HG03066 (cell line): Measurements from ENCODE around the gene ING2.
"Not testable (repeated sequence)": the region's sequence is repeated elsewhere in the genome, so short reads cannot be mapped to it uniquely, and the experiment has no call there.

Experiments
- ATAC-seq: cut with Tn5 transposase; IDR thresholded peaks from one replicate; pipeline ENCODE4 v1.9.1; 2021; ENCODE audit warnings: low read depth; ENCODE audit not compliant: unreplicated experiment

ING2 gene, protein sequence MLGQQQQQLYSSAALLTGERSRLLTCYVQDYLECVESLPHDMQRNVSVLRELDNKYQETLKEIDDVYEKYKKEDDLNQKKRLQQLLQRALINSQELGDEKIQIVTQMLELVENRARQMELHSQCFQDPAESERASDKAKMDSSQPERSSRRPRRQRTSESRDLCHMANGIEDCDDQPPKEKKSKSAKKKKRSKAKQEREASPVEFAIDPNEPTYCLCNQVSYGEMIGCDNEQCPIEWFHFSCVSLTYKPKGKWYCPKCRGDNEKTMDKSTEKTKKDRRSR

DNA sequence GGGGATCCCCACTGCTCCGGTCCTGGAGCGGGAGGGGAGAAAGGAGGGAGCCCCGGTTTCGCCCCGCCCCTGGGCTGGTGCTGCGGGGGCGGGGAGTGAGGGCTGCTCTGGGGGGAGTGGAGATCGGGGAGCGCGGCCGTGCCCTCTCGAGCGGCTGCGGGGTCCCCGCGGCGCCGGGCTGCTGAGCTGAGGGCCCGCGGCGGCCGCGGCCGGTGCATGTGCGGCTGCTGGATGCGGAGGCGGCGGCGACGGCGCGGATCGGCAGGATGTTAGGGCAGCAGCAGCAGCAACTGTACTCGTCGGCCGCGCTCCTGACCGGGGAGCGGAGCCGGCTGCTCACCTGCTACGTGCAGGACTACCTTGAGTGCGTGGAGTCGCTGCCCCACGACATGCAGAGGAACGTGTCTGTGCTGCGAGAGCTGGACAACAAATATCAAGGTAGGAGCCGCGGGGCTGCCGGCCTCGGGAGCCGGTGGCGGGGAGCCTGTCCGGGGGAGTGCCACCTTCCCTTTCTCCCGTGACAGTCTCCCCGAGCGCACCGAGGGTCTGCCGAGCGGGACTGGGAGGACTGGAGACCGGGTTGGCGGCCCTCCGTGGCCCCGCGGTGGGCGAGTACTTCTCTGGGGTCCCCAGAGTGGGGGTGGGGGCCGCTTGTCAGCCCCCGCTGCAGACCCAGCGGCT, at the start of gene ING2:
ING2 (plus strand) TSS at position 129 of the 681 bp plus-strand sequence; CDS start at position 267, 138 bp downstream.
- peak; percentile 49 for ATAC-seq

DNA sequence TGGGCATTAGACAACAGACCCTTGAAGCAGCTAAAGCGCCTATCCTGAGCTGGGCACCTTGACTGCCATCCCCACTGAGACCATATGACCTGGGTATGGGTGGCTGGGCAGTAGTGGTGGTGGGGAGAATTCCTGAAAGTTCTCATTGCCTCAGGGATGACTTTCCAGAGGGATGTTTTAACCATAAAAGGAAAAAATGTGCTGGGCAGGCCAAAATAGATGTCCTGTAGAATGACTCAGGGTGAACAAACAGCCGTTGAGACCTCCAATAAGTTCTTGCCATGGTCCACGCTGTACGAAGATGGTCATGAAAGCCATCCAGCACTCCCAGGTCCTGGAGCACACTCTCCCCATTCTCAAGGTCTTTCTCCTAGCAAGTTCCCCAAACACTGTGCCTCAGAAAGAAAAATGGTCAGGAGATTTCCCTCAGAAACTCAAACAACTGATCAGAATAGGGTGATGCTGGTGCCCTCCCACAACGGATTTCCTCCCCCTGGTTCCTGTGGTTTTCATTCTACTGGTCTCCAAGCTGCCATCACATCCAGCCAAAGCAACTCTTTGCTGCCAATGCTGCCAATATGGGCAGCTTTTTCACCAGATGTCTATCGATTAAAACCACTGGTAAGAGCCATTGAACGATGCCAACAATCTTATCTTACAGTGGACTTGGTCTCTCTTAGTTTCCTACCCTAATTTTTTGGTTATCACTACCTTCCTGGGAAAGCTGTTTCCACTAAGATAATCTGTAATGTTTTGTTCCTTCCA, 49.2 kb upstream of the ING2 start:
- ATAC-seq = no peak

DNA sequence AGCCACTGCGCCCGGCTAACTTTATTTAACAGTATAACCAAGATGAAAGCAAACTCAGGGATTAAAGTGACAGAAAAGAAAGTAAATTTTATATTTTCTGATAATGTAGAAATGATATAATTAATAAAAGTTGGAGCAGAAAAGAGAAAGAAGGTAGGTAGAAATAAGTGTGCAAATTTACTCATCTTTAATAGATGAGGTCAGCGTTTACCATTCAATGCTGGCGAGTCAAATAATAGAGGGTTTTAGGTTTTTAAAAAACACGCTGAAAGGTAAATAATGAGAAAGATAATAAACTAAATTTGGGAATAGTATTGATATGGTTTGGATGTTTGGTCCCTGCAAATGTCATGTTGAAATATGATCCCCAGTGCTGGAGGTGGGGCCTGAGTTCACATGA, 46.9 kb upstream of the ING2 start:
- ATAC-seq = no peak

DNA sequence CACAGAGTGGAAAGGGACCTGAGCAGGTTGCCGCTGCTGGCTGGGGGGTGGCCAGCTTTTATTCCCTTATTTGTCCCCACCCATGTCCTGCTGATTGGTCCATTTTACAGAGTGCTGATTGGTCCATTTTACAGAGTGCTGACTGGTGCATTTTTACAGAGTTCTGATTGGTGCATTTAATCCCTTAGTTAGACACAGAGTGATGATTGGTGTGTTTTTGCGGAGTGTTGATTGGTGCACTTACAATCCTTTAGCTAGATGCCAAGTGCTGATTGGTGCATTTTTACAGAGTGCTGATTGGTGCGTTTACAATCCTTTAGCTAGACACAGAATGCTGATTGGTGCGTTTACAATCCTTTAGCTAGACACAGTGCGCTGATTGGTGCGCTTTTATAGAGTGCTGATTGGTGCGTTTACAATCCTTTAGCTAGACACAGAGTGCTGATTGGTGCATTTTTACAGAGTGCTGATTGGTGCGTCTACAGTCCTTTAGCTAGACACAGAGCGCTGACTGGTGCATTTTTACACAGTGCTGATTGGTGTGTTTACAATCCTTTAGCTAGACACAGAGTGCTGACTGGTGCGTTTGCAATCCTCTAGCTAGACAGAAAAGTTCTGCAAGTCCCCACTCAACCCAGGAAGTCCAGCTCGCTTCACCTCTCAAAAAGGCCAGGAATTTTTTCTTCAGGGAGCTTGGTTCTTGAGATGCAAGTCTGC, 40.8 kb upstream of the ING2 start:
- not testable (repeated sequence) for ATAC-seq

DNA sequence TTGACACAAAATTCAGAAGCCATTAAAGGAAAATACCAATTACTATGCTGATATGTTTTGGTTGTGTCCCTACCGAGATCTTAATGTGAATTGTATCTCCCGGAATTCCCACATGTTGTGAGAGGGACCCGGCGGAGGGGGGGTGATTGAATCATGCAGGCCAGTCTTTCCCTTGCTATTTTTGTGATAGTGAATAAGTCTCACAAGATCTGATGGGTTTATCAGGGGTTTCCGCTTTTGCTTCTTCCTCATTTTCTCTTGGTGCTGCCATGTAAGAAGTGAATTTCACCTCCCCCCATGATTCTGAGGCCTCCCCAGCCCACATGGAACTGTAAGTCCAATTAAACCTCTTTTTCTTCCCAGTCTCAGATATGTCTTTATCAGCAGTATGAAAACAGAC, 39.0 kb upstream of the ING2 start:
- ATAC-seq = not testable (repeated sequence)

DNA sequence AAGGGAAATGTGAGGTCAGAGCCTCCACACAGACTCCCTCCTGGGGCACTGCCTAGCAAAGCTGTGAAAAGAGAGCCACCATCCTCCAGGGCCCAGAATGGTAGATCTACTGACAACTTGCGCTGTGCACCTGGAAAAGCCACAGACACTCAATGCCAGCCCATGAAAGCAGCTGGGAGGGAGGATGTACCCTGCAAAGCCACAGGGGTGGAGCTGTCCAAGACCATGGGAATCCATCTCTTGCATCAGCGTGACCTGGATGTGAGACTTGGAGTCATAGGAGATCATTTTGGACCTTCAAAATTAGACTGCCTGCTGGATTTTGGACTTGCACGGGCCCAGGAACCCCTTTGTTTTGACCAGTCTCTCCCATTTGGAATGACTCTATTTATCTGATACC, 37.6 kb upstream of the ING2 start:
- no peak for ATAC-seq

DNA sequence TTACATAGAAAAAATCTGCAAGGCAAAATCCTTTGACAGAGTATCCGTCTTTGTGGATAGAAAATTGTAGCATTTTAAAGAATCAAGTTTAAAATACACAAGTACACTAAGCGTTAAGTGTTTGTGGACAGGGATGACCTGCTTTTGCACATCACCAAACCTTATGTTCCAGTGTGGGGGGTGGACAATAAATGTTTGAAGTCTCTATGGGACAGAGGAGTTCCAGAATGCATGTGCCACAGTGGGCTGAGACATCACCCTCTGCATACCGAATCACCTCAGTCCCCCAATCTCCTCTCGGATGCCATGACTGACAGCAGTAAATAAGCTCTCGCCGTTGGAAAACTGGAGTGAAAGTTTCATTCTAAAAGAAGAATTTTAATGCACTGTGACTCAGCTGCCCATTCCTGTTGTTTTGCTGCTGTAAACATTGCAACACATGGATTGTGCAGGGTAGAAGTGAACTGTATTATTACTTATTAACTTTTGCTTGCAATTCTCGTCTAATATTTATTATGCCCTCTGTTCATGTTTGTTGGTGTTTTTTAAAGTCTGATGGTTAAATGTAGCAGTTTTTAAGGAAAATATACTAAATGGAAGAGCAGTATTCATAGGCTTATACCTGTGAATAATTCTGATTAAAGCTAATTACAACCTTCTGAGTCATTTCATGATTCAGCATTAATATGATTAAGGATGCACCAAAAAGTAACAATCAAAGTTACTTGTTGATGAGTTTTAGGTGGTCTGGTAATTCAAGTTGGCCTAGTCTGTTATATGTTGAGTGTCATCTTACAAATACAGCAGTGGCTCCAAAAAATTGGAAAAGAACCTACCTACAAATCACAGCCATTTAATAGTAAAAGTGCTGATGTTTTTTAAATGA, 36.4 kb upstream of the ING2 start:
- ATAC-seq = no peak

DNA sequence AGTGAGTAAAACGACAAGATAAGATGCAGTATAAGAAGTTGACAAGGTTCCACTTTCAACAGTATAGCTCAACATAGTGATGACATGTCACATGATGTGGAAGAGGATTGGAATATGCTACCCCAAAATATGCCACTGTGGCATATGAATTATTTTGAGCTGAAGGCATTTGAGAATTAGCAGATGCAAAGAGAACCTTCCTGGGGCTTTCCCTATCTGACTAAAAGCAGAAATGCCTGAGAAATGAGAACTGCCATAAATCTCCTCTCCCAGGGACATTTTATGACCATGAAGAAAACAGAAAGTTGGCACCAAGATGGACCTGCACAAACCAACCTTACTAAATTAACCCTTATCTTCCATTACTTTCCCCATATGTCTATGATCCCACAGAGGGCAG, 35.6 kb upstream of the ING2 start:
- ATAC-seq = no peak

DNA sequence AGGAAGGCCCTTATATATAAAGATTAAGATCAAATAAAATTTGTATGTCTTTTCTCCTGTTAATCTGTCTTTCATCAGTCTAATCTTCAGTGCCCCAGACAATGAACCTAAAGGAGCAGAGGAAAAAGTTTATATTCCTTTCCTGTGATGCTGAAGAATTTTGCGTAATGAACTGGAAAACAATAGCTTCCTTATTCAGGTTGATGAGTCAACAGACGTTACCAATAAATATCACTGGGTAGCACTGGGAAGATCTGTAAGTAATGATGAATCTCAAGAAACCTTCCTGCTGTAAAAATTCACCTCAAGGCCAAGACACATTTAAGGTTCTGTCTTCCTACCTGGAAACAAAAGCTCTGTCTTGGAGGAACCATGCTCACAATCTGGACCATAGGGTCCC, 34.9 kb upstream of the ING2 start:
- ATAC-seq = no peak

DNA sequence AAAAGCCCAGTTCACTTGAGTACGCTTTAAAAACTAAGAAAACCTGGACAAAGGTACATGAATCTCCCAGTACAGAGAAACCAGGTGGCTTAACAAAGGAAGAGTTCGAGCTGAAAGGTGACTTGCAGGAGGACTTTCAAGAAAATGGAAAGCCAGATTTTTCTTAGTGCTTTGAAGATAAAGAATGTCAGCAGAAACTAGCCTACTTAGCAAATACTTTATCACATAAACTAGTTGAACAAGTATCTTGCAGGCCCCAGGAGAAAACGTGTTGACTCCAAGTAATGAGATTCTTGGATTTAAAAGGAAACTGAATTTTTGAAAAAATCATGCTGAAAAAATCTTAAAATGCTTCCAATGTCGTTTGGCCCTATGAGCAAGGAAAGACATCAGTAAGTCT, 34.0 kb upstream of the ING2 start:
- no peak for ATAC-seq

DNA sequence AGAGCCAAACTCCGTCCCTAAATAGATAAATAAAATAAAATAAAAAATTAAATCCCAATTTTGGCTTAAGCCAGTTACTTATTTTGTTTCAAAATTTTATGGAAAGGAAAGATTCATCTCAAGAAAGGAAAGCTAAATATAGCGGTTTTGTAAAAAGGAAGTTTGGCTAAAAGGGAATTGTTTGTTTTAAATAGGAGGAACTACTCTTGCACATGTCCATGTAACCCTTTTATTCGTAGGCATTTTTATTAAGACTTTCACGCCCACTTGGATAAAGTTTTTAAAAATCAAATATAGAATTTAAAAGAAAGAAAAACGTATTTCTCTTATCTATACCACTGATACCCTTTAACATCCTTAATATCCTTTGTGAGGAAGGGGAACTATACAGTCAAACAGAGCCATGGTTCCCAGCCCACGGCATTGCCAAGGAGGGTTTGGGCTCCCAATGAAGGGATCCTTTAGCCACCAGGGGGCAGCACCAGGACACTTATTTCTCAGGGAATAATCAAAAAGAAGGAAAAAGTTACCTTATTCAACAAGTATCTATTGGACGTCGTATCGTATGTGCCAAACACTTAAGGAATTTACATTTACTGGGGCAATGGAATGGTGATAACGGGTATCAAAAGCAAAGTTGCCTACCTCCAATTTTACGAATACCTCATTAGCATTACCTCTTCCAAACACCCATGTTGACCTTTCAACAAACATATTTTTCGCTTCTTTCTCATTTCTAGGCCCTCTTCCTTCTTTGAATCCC, 32.7 kb upstream of the ING2 start:
- ATAC-seq = peak; percentile 84

DNA sequence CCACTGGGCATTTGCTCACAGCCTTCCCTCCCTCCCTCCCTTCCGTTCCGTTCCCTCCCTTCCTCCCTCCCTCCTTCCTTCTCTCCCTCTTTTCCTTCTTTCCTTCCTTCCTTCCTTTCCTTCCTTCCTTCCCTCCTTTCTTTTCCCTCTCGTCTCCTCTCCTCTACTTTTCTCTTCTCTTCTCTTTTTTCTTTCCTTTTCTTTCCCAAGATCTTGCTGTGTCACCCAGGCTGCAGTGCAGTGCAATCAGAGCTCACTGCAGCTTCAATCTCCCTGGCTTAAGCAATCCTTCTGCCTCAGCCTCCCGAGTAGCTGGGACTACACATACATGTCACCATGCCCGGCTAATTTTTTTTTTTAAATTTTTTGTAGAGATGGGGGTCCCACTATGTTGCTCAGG, 26.7 kb upstream of the ING2 start:
- no peak for ATAC-seq

DNA sequence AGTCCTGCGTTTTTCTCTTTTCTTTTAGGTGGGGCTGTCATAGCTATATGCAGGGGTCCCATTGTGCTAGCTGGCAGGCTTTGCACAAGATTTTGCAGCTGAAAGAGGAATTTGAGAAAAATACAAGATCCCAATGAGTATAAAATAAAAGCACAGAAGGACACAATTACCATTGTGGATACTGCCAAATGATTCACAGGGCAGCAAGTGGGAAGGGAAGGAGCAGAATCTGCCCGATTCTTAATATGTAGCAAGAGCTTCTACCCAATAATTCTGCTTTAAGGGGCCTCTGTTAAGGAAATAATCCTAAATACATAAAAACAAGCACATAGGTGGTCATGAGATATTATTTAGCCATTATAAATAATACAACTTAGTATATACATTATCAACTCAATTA, 25.9 kb upstream of the ING2 start:
- no peak for ATAC-seq

DNA sequence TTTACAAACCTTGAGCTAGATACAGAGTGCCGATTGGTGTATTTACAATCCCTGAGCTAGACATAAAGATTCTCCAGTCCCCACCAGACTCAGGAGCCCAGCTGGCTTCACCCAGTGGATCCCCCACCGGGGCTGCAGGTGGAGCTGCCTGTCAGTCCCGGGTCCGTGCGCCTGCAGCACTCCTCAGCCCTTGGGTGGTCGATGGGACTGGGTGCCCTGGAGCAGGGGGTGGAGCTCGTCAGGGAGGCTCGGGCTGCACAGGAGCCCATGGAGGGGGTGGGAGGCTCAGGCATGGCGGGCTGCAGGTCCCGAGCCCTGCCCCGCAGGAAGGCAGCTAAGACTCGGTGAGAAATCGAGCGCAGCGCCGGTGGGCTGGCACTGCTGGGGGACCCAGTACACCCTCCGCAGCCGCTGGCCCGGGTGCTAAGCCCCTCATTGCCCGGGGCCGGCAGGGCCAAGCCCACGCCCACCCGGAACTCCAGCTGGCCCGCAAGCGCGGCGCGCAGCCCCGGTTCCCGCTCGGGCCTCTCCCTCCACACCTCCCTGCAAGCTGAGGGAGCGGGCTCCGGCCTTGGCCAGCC, 22.3 kb upstream of the ING2 start:
- not testable (repeated sequence) for ATAC-seq

DNA sequence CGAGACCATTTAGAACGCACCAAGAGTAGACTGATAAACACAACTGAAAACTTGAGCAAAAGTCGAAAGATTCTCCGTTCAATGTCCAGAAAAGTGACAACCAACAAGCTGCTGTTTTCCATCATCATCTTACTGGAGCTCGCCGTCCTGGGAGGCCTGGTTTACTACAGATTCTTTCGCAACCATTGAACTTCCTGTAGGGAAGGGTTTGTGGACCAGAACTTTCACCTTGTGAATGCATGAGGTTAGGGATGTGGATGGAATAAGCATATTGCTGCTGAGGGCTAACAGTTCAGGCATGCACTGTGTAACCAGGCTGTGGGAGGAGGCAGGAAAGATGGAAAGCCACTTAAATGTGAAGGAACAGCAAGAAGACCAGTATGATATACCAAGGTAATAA, 20.9 kb upstream of the ING2 start:
- ATAC-seq = no peak

DNA sequence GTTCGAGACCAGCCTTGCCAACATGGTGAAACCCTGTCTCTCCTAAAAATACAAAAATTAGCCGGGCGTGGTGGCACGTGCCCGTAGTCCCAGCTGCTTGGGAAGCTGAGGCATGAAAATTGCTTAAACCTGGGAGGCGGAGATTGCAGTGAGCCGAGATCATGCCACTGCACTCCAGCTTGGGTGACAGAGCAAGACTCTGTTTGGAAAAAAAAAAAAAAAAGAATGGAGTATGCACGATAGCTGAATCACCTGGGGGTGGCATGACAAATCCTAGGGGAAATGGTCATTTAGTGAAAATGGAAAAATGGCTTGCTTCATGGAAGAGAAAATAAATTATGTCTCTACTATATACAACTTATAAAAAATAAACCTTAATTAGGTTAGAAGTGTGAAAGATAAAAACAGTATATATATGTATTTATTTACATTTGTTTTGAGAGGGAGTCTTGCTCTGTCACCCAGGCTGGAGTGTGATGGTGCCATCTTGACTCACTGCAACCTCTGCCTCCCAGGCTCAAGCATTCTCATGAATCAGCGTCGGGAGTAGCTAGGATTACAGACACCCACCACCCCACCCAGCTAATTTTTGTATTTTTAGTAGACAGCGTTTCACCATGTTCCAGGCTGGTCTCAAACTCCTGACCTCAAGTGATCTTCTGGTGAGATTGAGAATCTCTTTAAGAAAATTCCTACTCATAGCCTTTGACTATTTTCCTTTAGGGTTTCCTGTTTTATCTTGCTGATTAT, 19.3 kb upstream of the ING2 start:
- ATAC-seq = no peak

DNA sequence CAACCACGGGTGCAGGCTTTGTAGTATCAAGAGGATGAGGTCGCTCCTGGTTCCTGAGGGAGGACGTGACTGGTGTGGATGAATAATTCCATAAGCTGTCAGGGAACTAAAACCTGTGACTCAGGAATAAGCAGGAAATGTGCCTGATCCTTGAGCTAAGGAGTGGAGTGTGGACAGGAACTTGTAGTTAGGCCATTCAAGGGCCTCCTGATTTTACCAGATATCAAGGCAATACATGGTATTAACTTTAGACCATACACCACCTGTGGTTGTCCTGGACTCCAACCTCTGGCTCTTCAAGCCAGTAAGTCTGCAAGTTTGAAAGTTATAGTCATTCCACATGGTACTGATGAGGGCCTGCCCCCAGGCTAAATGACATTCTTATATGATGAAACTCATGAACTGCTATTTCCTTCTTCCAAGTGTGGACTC, 12.1 kb upstream of the ING2 start:
- ATAC-seq = no peak

DNA sequence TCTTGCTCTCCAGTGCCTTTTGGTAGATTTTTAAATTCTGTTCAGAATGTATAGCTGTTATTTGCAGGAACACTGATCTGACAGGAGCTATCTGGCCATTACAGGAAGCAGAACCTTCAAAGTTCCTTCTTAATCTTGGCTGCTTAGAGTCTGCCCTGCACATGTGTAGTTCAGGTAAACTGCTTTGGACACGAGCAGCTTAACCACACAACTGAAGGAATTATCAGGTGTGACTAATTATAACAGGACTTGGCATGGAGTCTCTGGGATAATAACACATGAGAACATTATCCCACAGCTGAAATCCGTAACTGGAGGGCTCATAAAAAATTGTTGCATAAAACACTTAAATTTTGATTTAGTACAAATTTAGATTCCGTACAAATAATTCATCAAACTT, 11.6 kb upstream of the ING2 start:
- ATAC-seq = no peak
